Astrocyte (in vitro differentiated cells and primary cell): Measurements from ENCODE around the gene LMLN. TPM values are rescaled to one million over a fixed set of nuclear protein-coding genes. Genes with fewer than 3 reads are reported as not detected.

Source experiments
- DNase-seq: peaks from one replicate; pipeline ENCODE4 v3.0.0-alpha.2; 2010; ENCODE audit warnings: low read depth
- FAIRE-seq: peaks from 2 replicates; lab custom pipeline; 2011; peaks lifted over from hg19 to GRCh38; lab: Jason Lieb, UNC
- H2AFZ ChIP-seq: 2 replicates; pipeline ENCODE4 v1.6.0; 2012; ENCODE audit warnings: low read depth, low read length, inconsistent platforms
- H3K27ac ChIP-seq: 2 replicates; pipeline ENCODE4 v1.5.1; 2011; ENCODE audit warnings: low read depth, low read length, inconsistent platforms
- H3K27me3 ChIP-seq: 2 replicates; pipeline ENCODE4 v1.6.0; 2011; ENCODE audit warnings: low read length, inconsistent platforms; ENCODE audit not compliant: insufficient read depth
- H3K36me3 ChIP-seq: 2 replicates; pipeline ENCODE4 v1.5.1; 2011; ENCODE audit warnings: low read length, inconsistent platforms; ENCODE audit not compliant: insufficient read depth
- H3K4me1 ChIP-seq: 2 replicates; pipeline ENCODE4 v1.5.1; 2011; ENCODE audit warnings: low read length, inconsistent platforms; ENCODE audit not compliant: insufficient read depth
- H3K4me2 ChIP-seq: 2 replicates; pipeline ENCODE4 v1.6.0; 2012; ENCODE audit warnings: low read length, inconsistent platforms
- H3K4me3 ChIP-seq: 2 replicates; pipeline ENCODE4 v1.5.1; 2011; ENCODE audit warnings: low read depth, mild to moderate bottlenecking, low read length, inconsistent platforms; ENCODE audit not compliant: insufficient read depth
- H3K79me2 ChIP-seq: 2 replicates; pipeline ENCODE4 v1.6.0; 2012; ENCODE audit warnings: mild to moderate bottlenecking, low read length, inconsistent platforms; ENCODE audit not compliant: insufficient read depth
- H3K9ac ChIP-seq: 2 replicates; pipeline ENCODE4 v1.6.0; 2012; ENCODE audit warnings: mild to moderate bottlenecking, low read length, inconsistent platforms
- H3K9me3 ChIP-seq: 2 replicates; pipeline ENCODE4 v1.5.1; 2012; ENCODE audit warnings: low read depth, mild to moderate bottlenecking, low read length, inconsistent platforms; ENCODE audit not compliant: insufficient read depth
- H4K20me1 ChIP-seq: 2 replicates; pipeline ENCODE4 v1.6.0; 2012; ENCODE audit warnings: low read length, inconsistent platforms; ENCODE audit not compliant: insufficient read depth
- H3K27ac Mint-ChIP-seq: one replicate; pipeline ENCODE4 v1.8.0; 2021; ENCODE audit warnings: mild to moderate bottlenecking, mixed read lengths; ENCODE audit not compliant: unreplicated experiment
- H3K27me3 Mint-ChIP-seq: one replicate; pipeline ENCODE4 v1.8.0; 2021; ENCODE audit warnings: low read depth, mixed read lengths; ENCODE audit not compliant: unreplicated experiment
- H3K36me3 Mint-ChIP-seq: one replicate; pipeline ENCODE4 v1.8.0; 2021; ENCODE audit warnings: low read depth, mixed read lengths; ENCODE audit not compliant: unreplicated experiment
- H3K4me1 Mint-ChIP-seq: one replicate; pipeline ENCODE4 v1.8.0; 2021; ENCODE audit warnings: low read depth, mixed read lengths; ENCODE audit not compliant: unreplicated experiment
- H3K4me3 Mint-ChIP-seq: one replicate; pipeline ENCODE4 v1.8.0; 2021; ENCODE audit warnings: mild to moderate bottlenecking, moderate library complexity, mixed read lengths; ENCODE audit not compliant: unreplicated experiment
- H3K9me3 Mint-ChIP-seq: one replicate; pipeline ENCODE4 v1.8.0; 2021; ENCODE audit warnings: mild to moderate bottlenecking, mixed read lengths; ENCODE audit not compliant: unreplicated experiment
- CTCF ChIP-seq: IDR thresholded peaks from 2 replicates; pipeline ENCODE4 v1.5.1; 2011; ENCODE audit warnings: low read depth, mild to moderate bottlenecking, inconsistent platforms, low read length, moderate library complexity; ENCODE audit not compliant: insufficient read depth
- EZH2 ChIP-seq: IDR thresholded peaks from 2 replicates; pipeline ENCODE4 v1.6.1; 2012; ENCODE audit warnings: mild to moderate bottlenecking, low read length, inconsistent platforms; ENCODE audit not compliant: insufficient read depth
- total RNA-seq: library from RNA; stranded (reverse); gene quantifications from 2 replicates; pipeline ENCODE4 v1.2.1, GENCODE V29; 2021

The LMLN gene
- total RNA-seq, 1 donor from 2014 or later = 6.5 TPM

DNA sequence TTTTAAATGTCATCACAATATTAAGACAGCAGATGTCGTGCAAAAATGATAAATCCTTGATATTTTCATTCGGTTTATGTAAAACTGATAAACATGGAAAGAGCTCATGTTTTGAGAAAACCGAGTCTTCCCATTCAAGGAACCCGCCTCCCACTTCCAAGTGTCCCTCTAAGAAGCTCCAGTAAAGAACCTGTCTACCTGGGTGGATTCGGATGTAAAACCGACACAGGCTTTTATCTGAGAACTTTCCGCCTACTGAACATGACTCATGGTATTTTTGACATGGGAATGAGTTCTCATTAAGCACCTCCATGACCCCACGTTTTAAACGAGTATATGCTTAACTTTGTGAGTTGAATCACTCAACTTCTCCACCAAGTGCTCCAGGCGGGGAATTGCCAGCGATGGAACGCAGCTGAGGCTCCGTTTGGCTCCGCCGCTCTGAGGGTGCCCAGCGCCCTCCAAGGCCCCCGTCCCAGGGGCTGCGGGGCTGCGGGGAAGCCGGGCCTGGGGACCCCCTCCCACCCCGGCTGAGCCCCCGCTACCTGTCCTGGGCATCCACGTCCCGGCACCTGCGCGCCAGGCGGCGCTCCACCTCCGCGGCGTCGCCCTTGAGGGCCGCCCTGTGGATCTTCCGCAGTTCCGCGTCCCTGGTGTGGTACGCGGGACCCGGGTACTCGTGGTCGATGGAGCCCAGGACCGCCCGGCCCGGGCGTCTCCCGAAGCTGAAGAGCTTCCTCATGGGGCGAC, 119.9 kb downstream of the LMLN start:
- Histone ChIP-seq H3K79me2 (no peaks in the 10 kb centered on the region), H3K4me2 (peak overlapping the region; percentile 90), H3K36me3 (no peaks in the 10 kb centered on the region), H3K27ac (no peak overlapping the region), H4K20me1 (no peaks in the 10 kb centered on the region), H3K9me3 (no peaks in the 10 kb centered on the region), H3K4me3 (peak overlapping the region; percentile 52), H3K4me1 (peaks cover 4% of the 10 kb centered on the region), H3K9ac (peak overlapping the region; percentile 18), H3K27me3 (peaks cover 65% of the 10 kb centered on the region), H2AFZ (peak overlapping the region; percentile 77)
- FAIRE-seq = no peak
- no peak for TF ChIP-seq CTCF
- no peak for TF ChIP-seq EZH2
- Mint-ChIP-seq H3K4me3 (peak overlapping the region; percentile 79), H3K27ac (no peak overlapping the region), H3K4me1 (peaks cover 1% of the 10 kb centered on the region), H3K36me3 (no peaks in the 10 kb centered on the region), H3K9me3 (no peaks in the 10 kb centered on the region), H3K27me3 (peaks cover 34% of the 10 kb centered on the region)
- peak; percentile 6 for DNase-seq

GRCh38 chr3:198080521-198081384, 120.7 kb downstream of the LMLN start:
- TF ChIP-seq EZH2 = peak; percentile 80
- TF ChIP-seq CTCF = peak; percentile 25
- Mint-ChIP-seq H3K4me3 (peak overlapping the region; percentile 79), H3K4me1 (peaks cover 1% of the 10 kb centered on the region), H3K9me3 (no peaks in the 10 kb centered on the region), H3K36me3 (no peaks in the 10 kb centered on the region), H3K27me3 (peaks cover 37% of the 10 kb centered on the region), H3K27ac (no peak overlapping the region)
- Histone ChIP-seq H2AFZ (peak overlapping the region; percentile 77), H3K79me2 (no peaks in the 10 kb centered on the region), H3K36me3 (no peaks in the 10 kb centered on the region), H3K4me2 (peak overlapping the region; percentile 90), H3K9ac (peak overlapping the region; percentile 18), H4K20me1 (no peaks in the 10 kb centered on the region), H3K27me3 (peaks cover 64% of the 10 kb centered on the region), H3K27ac (no peak overlapping the region), H3K4me3 (peak overlapping the region; percentile 52), H3K9me3 (no peaks in the 10 kb centered on the region), H3K4me1 (peaks cover 4% of the 10 kb centered on the region)
- peak; percentile 33 for DNase-seq
- no peak for FAIRE-seq
